H9 (cell line): Measurements from ENCODE around the gene P2RX2. TPM values are rescaled to one million over a fixed set of nuclear protein-coding genes. Genes with fewer than 3 reads are reported as not detected.

ENCODE experiments used
- DNase-seq: peaks from one replicate; pipeline ENCODE4 v3.0.0-alpha.2; 2017
- H2AFZ ChIP-seq: one replicate; pipeline ENCODE4 v1.6.1; 2013; ENCODE audit warnings: mild to moderate bottlenecking, low read length, control low read depth, moderate library complexity
- H2AK5ac ChIP-seq: 2 replicates; pipeline ENCODE4 v1.6.1; 2013; ENCODE audit warnings: low read length, control low read depth, mixed read lengths; ENCODE audit not compliant: insufficient read length
- H2BK120ac ChIP-seq: one replicate; pipeline ENCODE4 v1.6.1; 2013; ENCODE audit warnings: low read depth, mild to moderate bottlenecking, low read length, control low read depth, inconsistent platforms; ENCODE audit not compliant: poor library complexity, severe bottlenecking
- H2BK12ac ChIP-seq: 2 replicates; pipeline ENCODE4 v1.6.1; 2013; ENCODE audit warnings: low read length, control low read depth, mixed read lengths, low read depth; ENCODE audit not compliant: insufficient read length
- H2BK15ac ChIP-seq: 2 replicates; pipeline ENCODE4 v1.6.1; 2013; ENCODE audit warnings: low read depth, low read length, control low read depth
- H2BK20ac ChIP-seq: one replicate; pipeline ENCODE4 v1.6.1; 2013; ENCODE audit warnings: low read depth, mild to moderate bottlenecking, low read length, control low read depth, inconsistent platforms; ENCODE audit not compliant: poor library complexity, severe bottlenecking
- H2BK5ac ChIP-seq: 2 replicates; pipeline ENCODE4 v1.6.1; 2013; ENCODE audit warnings: low read length, control low read depth, mixed read lengths; ENCODE audit not compliant: insufficient read length
- H3K14ac ChIP-seq: 2 replicates; pipeline ENCODE4 v1.6.1; 2013; ENCODE audit warnings: low read length, control low read depth; ENCODE audit not compliant: insufficient read depth
- H3K18ac ChIP-seq: 2 replicates; pipeline ENCODE4 v1.6.1; 2013; ENCODE audit warnings: low read depth, mild to moderate bottlenecking, mixed read lengths, low read length, control low read depth; ENCODE audit not compliant: insufficient read length
- H3K23ac ChIP-seq: 2 replicates; pipeline ENCODE4 v1.6.1; 2013; ENCODE audit warnings: low read length, control low read depth, mixed read lengths, low read depth; ENCODE audit not compliant: insufficient read length
- H3K23me2 ChIP-seq: 2 replicates; pipeline ENCODE4 v1.6.1; 2013; ENCODE audit warnings: low read depth, mild to moderate bottlenecking, mixed read lengths, low read length, control low read depth; ENCODE audit not compliant: insufficient read length, poor library complexity, severe bottlenecking
- H3K27ac ChIP-seq: 2 replicates; pipeline ENCODE4 v1.5.1; 2013; ENCODE audit warnings: low read length, control low read depth, mixed read lengths, low read depth; ENCODE audit not compliant: insufficient read length
- H3K27me3 ChIP-seq: 2 replicates; pipeline ENCODE4 v1.6.1; 2013; ENCODE audit warnings: low read length, control low read depth, inconsistent platforms; ENCODE audit not compliant: insufficient read depth
- H3K4ac ChIP-seq: 2 replicates; pipeline ENCODE4 v1.6.1; 2013; ENCODE audit warnings: low read depth, mild to moderate bottlenecking, control low read depth, inconsistent platforms, low read length, moderate library complexity
- H3K4me1 ChIP-seq: 2 replicates; pipeline ENCODE4 v1.6.1; 2013; ENCODE audit warnings: low read length, control low read depth, inconsistent platforms; ENCODE audit not compliant: insufficient read depth
- H3K4me2 ChIP-seq: 2 replicates; pipeline ENCODE4 v1.6.1; 2013; ENCODE audit warnings: low read length, control low read depth, mixed read lengths; ENCODE audit not compliant: insufficient read length, insufficient read depth
- H3K56ac ChIP-seq: 2 replicates; pipeline ENCODE4 v1.6.1; 2013; ENCODE audit warnings: low read depth, mild to moderate bottlenecking, mixed read lengths, low read length, control low read depth; ENCODE audit not compliant: insufficient read length
- H3K79me1 ChIP-seq: 2 replicates; pipeline ENCODE4 v1.6.1; 2013; ENCODE audit warnings: low read depth, mild to moderate bottlenecking, moderate library complexity, low read length, control low read depth, inconsistent platforms; ENCODE audit not compliant: insufficient read depth, poor library complexity, severe bottlenecking
- H3K79me2 ChIP-seq: 2 replicates; pipeline ENCODE4 v1.6.1; 2013; ENCODE audit warnings: low read length, control low read depth, inconsistent platforms; ENCODE audit not compliant: insufficient read depth
- H3K9ac ChIP-seq: 2 replicates; pipeline ENCODE4 v1.6.1; 2013; ENCODE audit warnings: low read length, control low read depth, mixed read lengths; ENCODE audit not compliant: insufficient read length; ENCODE audit errors: extremely low read depth
- H3K9me3 ChIP-seq: one replicate; pipeline ENCODE4 v1.6.1; 2013; ENCODE audit warnings: low read depth, low read length, inconsistent platforms; ENCODE audit not compliant: control insufficient read depth
- H3T11ph ChIP-seq: one replicate; pipeline ENCODE4 v1.6.1; 2013; ENCODE audit warnings: mild to moderate bottlenecking, low read length, control low read depth, inconsistent platforms
- H4K20me1 ChIP-seq: one replicate; pipeline ENCODE4 v1.6.1; 2013; ENCODE audit not compliant: control insufficient read depth, insufficient read length, insufficient read depth
- H4K5ac ChIP-seq: 2 replicates; pipeline ENCODE4 v1.6.1; 2013; ENCODE audit warnings: low read depth, mild to moderate bottlenecking, mixed read lengths, low read length, control low read depth; ENCODE audit not compliant: insufficient read length
- H4K8ac ChIP-seq: replicated peaks from 2 replicates; pipeline ENCODE4 v1.6.1; 2013; ENCODE audit warnings: low read length, control low read depth, mixed read lengths, low read depth; ENCODE audit not compliant: insufficient read length
- H4K91ac ChIP-seq: 2 replicates; pipeline ENCODE4 v1.6.1; 2013; ENCODE audit warnings: low read depth, mild to moderate bottlenecking, moderate library complexity, mixed read lengths, low read length, control low read depth; ENCODE audit not compliant: insufficient read length
- H3K27ac Mint-ChIP-seq, 3 experiments: 2 replicates in 2 of 3; 3 replicates in 1 of 3; pipeline ENCODE4 v1.8.0; 2020 to 2021; ENCODE audit warnings: mixed read lengths in 3 of 3, mild to moderate bottlenecking in 1 of 3, moderate library complexity in 1 of 3
- H3K27me3 Mint-ChIP-seq: 2 replicates; pipeline ENCODE4 v1.8.0; 2021; ENCODE audit warnings: low read depth, mild to moderate bottlenecking, moderate library complexity, mixed read lengths
- H3K36me3 Mint-ChIP-seq, 3 experiments: 2 replicates in 2 of 3; 3 replicates in 1 of 3; pipeline ENCODE4 v1.8.0; 2020 to 2021; ENCODE audit warnings: low read depth in 3 of 3, mixed read lengths in 3 of 3; ENCODE audit not compliant: insufficient read depth in 1 of 3
- H3K4me1 Mint-ChIP-seq, 2 experiments: 2 replicates each; pipeline ENCODE4 v1.8.0; 2020; ENCODE audit warnings: mixed read lengths in 2 of 2
- H3K4me3 Mint-ChIP-seq, 2 experiments: 2 replicates in 1 of 2; 3 replicates in 1 of 2; pipeline ENCODE4 v1.8.0; 2020 to 2021; ENCODE audit warnings: mild to moderate bottlenecking in 2 of 2, mixed read lengths in 2 of 2, moderate library complexity in 1 of 2
- H3K9me3 Mint-ChIP-seq, 2 experiments: 2 replicates in 1 of 2; 3 replicates in 1 of 2; pipeline ENCODE4 v1.8.0; 2020; ENCODE audit warnings: mild to moderate bottlenecking in 2 of 2, mixed read lengths in 2 of 2, moderate library complexity in 1 of 2
- CTCF ChIP-seq: fragments of 200-600 bp; sonication (generic); conservative IDR thresholded peaks from 3 replicates; pipeline ENCODE4 v1.8.0; 2021; ENCODE audit warnings: antibody characterized with exemption, mild to moderate bottlenecking
- WGBS: extraction: QIAGEN DNeasy Blood & Tissue Kit; methylation state at CpG from one replicate; pipeline ENCODE4 v1.1.7; 2013; ENCODE audit warnings: missing lambda C conversion rate, low lambda C conversion rate, mixed read lengths; ENCODE audit not compliant: insufficient read length; ENCODE audit errors: extremely low coverage; 5-methylcytosine and 5-hydroxymethylcytosine counted together
- total RNA-seq: library from RNA; stranded (reverse); gene quantifications from 2 replicates; pipeline ENCODE4 v1.2.1, GENCODE V29; 2021

The P2RX2 gene
- total RNA-seq, 1 experiment from 2014 or later, result 1.8 TPM

GRCh38 chr12:132610051-132610759, 8.4 kb upstream of the P2RX2 start, which contains the start of gene LRCOL1:
TSS of gene LRCOL1 (minus strand) at chr12:132610582. CDS start at chr12:132606251, 4,331 bp downstream.
- Histone ChIP-seq H2BK12ac (no peak within 1 kb of the TSS), H2AK5ac (no peak within 1 kb of the TSS), H2BK5ac (no peak within 1 kb of the TSS), H3K4me1 (no peaks in the 10 kb centered on the region), H4K8ac (no peak within 1 kb of the TSS), H3K9ac (no peak within 1 kb of the TSS), H3K4ac (no peak within 1 kb of the TSS), H3K4me2 (no peak within 1 kb of the TSS), H3K23me2 (no peaks in the 10 kb centered on the region), H3K14ac (no peak within 1 kb of the TSS), H3K23ac (no peak within 1 kb of the TSS), H4K5ac (no peak within 1 kb of the TSS), H3K27ac (no peak within 1 kb of the TSS), H3K18ac (no peak within 1 kb of the TSS), H3T11ph (no peak within 1 kb of the TSS), H2BK120ac (no peak within 1 kb of the TSS), H3K79me2 (no peaks in the 10 kb centered on the region), H2BK15ac (no peak within 1 kb of the TSS), H4K91ac (no peak within 1 kb of the TSS), H2BK20ac (no peak within 1 kb of the TSS), H3K9me3 (peaks cover 7% of the 10 kb centered on the region), H3K79me1 (no peaks in the 10 kb centered on the region), H2AFZ (no peak within 1 kb of the TSS), H3K27me3 (peaks cover 13% of the 10 kb centered on the region), H4K20me1 (no peaks in the 10 kb centered on the region), H3K56ac (no peak within 1 kb of the TSS)
- Mint-ChIP-seq H3K9me3 (peaks cover 16 to 18% of the 10 kb centered on the region in 2 experiments), H3K27me3 (peaks cover 100% of the 10 kb centered on the region), H3K4me3 (peak within 1 kb of the TSS in 1 of 2 experiments; percentile 23; a peak in 1 of 5 replicates), H3K4me1 (no peaks in the 10 kb centered on the region), H3K36me3 (peaks cover 0 to 4% (median 3%) of the 10 kb centered on the region in 3 experiments; a peak in 3 of 7 replicates), H3K27ac (no peak within 1 kb of the TSS)
- no CpG with 5 or more reads among the region's 35 CpGs for WGBS
- no peak for TF ChIP-seq CTCF
- peak; percentile 45 for DNase-seq
